ENCODE measurements around the gene OR2D2.
"Not testable (repeated sequence)": the region's sequence is repeated elsewhere in the genome, so short reads cannot be mapped to it uniquely, and the experiment has no call there.

Gene OR2D2

DNA sequence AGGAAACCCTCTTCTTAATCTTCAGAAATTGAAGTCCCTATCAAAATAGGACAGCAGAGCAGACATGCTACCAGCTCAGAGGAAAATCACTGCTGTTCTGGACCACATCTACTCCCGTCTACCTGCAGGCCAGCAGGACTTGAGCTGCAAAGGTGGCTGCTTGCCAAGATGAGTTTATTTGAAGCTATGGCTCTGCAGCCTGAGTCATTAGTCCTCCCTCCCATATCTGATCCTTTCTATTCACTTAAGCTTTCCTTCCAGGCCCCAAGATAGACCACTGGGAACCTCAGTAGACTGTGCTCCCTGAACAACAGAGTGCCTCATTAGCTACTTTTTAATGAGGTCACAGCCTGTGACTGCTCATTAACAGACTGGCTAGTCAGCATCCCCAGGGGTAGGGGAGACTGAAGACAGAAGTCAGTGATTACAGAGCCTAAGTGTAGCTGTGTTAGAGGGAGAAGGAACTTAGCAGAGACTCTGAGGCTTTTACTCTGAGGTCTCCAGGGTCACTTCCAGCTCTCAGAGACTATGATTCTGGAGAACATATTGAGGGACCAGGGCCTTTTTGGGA lies 36.2 kb downstream of the OR2D2 start:
- Histone ChIP-seq H3K36me3 (no peaks in the 10 kb centered on the region), H3K4me2 (no peak overlapping the region), H3K4me3 (no peak overlapping the region), H3K9ac (no peak overlapping the region), H3K9me3 (replicated peaks in 1 of 11) (peaks cover 14 to 44% (median 23%) of the 10 kb centered on the region in 11 experiments), H3K4me1 (no peaks in the 10 kb centered on the region), H4K20me1 (no peaks in the 10 kb centered on the region), H3K27ac (no peak overlapping the region), H3K27me3 (no peaks in the 10 kb centered on the region)
- TF ChIP-seq Cebpa-rat (IDR thresholded peaks at IDR 0.05) = no peak

DNA sequence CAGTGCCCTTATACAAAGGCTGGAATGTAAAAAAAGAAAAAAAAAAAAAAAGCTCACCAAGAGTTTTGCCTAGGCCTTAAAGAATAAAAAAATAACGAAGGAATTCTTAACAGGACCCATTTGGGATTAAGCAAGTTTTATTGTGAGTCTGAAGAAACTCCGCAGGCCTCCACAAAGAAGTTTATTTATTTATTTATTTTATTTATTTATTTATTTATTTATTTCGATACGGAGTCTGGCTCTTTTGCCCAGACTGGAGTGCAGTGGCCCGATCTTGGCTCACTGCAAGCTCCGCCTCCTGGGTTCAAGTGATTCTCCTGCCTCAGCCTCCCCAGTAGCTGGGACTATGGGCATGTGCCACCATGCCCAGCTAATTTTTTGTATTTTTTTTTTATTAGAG lies 37.5 kb downstream of the OR2D2 start:
- not testable (repeated sequence) for H3K36me3 ChIP-seq, H3K27me3 ChIP-seq, H3K27ac ChIP-seq, H4K20me1 ChIP-seq, H3K4me2 ChIP-seq, H3K4me1 ChIP-seq, H3K9ac ChIP-seq, H3K4me3 ChIP-seq
- H3K9me3 ChIP-seq (replicated peaks in 1 of 11) = peaks cover 14 to 38% (median 23%) of the 10 kb centered on the region in 11 experiments

DNA sequence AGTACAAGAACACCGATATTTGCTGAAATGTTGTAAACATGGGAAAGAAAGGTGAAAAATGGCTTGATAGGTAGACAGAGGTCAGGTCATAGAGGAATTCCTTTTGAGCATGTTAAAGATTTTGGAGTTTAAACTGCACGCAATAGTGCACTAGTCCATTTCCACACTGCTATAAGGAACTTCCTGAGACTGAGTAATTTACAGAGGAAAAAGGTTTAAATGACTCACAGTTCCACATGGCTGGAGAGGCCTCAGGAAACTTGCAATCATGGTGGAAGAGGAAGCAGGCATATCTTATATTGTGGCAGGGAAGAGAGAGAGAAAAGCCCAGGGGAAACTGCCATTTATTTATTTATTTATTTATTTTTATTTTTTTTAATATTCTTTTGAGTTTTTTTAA lies 41.8 kb downstream of the OR2D2 start:
- H4K20me1 ChIP-seq = no peaks in the 10 kb centered on the region
- no peak for TF ChIP-seq Cebpa-rat (IDR thresholded peaks at IDR 0.05)
- H3K9ac ChIP-seq = no peak overlapping the region

DNA sequence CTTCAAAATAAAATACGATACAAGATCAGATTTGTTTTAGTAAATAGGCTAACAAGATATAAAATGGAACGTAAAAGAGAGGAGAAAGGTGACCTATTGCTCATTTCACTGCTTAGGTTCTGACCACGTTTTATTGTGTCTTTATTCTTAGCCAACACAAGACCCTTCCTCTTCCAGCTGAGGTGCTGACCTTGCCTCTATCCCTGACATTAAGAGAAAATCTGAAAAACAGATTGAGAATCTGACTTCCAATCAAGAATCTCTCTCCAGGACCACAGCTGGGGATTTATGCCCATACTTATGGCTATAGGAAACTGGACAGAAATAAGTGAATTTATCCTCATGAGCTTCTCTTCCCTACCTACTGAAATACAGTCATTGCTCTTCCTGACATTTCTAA lies 46.9 kb downstream of the OR2D2 start, which contains the start of gene OR10A5:
Gene OR10A5, plus strand, starts transcription at position 301 of the 400 bp plus-strand sequence. Its CDS starts 0 bp downstream, at position 301.
- Histone ChIP-seq H3K27ac (no peak within 1 kb of the TSS), H3K9ac (no peak within 1 kb of the TSS), H3K4me2 (no peak within 1 kb of the TSS), H3K36me3 (no peaks in the 10 kb centered on the region), H4K20me1 (no peaks in the 10 kb centered on the region), H3K4me1 (no peaks in the 10 kb centered on the region), H3K27me3 (no peaks in the 10 kb centered on the region), H3K9me3 (replicated peaks in 1 of 11) (peaks cover 0 to 13% (median 4%) of the 10 kb centered on the region in 11 experiments; a peak in 6 of 22 replicates), H3K4me3 (no peak within 1 kb of the TSS)
- no peak for TF ChIP-seq Cebpa-rat (IDR thresholded peaks at IDR 0.05)

More for the DNA sequence above, 41.8 kb downstream of the OR2D2 start:
- H3K27me3 ChIP-seq = no peaks in the 10 kb centered on the region
- H3K4me2 ChIP-seq = no peak overlapping the region; a peak in 1 of 22 replicates
- H3K27ac ChIP-seq = no peak overlapping the region; a peak in 1 of 22 replicates
- no peaks in the 10 kb centered on the region for H3K4me1 ChIP-seq
- H3K4me3 ChIP-seq = no peak overlapping the region
- H3K36me3 ChIP-seq = no peaks in the 10 kb centered on the region
- peaks cover 14 to 46% (median 27%) of the 10 kb centered on the region in 11 experiments for H3K9me3 ChIP-seq (replicated peaks in 1 of 11)

DNA sequence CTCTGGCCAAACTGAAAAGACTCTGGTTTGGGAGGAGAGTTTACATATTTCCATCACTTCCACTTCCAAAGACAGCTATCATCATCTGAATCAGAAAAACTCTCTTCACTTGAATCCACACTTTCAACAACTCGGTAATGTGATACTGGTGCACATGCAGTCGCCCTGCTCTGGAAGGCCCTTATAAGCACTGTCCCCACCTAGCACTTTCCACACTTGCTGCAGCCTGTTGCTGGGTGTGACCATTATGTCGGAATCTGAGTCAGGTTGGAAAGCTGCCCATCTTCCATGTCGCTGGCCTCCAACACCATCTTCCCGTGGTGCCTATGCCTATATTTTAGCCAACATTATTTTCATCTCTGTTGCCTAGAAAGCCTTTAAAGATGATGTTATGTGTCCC lies 47.9 kb downstream of the OR2D2 start:
- no peak for TF ChIP-seq Cebpa-rat (IDR thresholded peaks at IDR 0.05)
- H3K27ac ChIP-seq = no peak overlapping the region
- H3K27me3 ChIP-seq = no peaks in the 10 kb centered on the region
- no peaks in the 10 kb centered on the region for H4K20me1 ChIP-seq
- H3K36me3 ChIP-seq = no peaks in the 10 kb centered on the region
- no peak overlapping the region for H3K4me2 ChIP-seq
- no peaks in the 10 kb centered on the region for H3K4me1 ChIP-seq
- no peak overlapping the region for H3K9ac ChIP-seq
- no peak overlapping the region for H3K4me3 ChIP-seq
- H3K9me3 ChIP-seq (replicated peaks in 1 of 11) = peaks cover 0 to 13% (median 1%) of the 10 kb centered on the region in 11 experiments; a peak in 6 of 22 replicates

DNA sequence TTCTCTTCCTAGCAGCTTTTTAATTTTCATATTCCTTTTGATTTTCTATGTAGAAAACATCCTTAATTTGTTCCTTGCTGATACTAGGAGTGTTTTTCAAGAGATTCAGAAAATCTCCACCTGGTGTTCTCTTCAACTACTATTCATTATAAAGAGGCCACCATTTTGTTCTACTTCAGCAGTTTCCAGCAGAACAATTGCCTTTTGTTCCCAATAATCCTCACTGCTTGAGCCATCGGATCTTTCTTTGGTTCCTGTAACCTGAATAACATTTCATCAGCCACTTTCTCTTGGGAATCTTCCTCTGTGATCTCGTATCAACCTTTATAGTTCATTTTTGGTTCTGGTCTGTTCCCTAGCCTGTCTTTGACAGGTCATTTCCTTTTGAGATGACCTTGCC lies 48.6 kb downstream of the OR2D2 start:
- Histone ChIP-seq H3K4me3 (no peak overlapping the region), H3K4me2 (no peak overlapping the region), H3K36me3 (no peaks in the 10 kb centered on the region), H3K9me3 (replicated peaks in 1 of 11) (peaks cover 0 to 11% (median 0%) of the 10 kb centered on the region in 11 experiments; a peak in 3 of 22 replicates), H3K9ac (no peak overlapping the region), H3K27ac (no peak overlapping the region), H3K4me1 (no peaks in the 10 kb centered on the region), H3K27me3 (no peaks in the 10 kb centered on the region), H4K20me1 (no peaks in the 10 kb centered on the region)
- no peak for TF ChIP-seq Cebpa-rat (IDR thresholded peaks at IDR 0.05)

DNA sequence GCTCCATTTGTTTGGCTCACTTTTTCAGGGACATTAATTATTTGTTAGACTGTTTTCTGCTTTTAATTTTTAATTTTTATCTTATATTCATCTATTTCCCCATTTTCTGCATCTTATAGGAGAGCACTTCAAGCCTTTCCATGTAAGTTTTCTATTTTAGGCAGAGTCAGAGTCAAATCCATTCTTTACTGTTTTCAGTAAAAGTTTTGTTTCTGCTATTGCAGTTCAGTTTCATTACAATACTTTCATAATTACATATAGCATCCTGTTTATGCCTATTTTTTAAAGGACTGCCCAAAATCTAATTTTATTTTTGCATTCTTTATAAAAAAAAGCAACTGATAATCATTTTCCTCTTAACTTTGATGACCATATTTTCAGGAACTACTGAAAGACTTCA lies 50.6 kb downstream of the OR2D2 start:
- Histone ChIP-seq H3K4me1 (no peaks in the 10 kb centered on the region), H3K27ac (no peak overlapping the region), H3K27me3 (no peaks in the 10 kb centered on the region), H4K20me1 (no peaks in the 10 kb centered on the region), H3K9ac (no peak overlapping the region), H3K9me3 (replicated peaks in 1 of 11) (peaks cover 0 to 4% (median 0%) of the 10 kb centered on the region in 11 experiments; a peak in 2 of 22 replicates), H3K4me3 (no peak overlapping the region), H3K4me2 (no peak overlapping the region), H3K36me3 (no peaks in the 10 kb centered on the region)
- TF ChIP-seq Cebpa-rat (IDR thresholded peaks at IDR 0.05) = no peak

Data from BLaER1 treated with 17β-estradiol and CSF1 and Interleukin-3, amounts not matched to agents 10 nM and 100 nM (cell line).